GM10266 (cell line): ENCODE results near the gene OLFML2B.

Source experiments
- DNase-seq: peaks from one replicate; pipeline ENCODE4 v3.0.0; 2012; ENCODE audit errors: extremely low spot score
- CTCF ChIP-seq: IDR thresholded peaks from 2 replicates; pipeline ENCODE4 v1.5.1; 2012; ENCODE audit warnings: mild to moderate bottlenecking, low read depth; ENCODE audit not compliant: control insufficient read depth, insufficient read depth; ENCODE audit errors: missing control alignments

OLFML2B gene

GRCh38 chr1:161978011-161978790, 45.5 kb downstream of the OLFML2B start:
- no peak for TF ChIP-seq CTCF
- DNase-seq = no peak

GRCh38 chr1:161973924-161974845, 49.5 kb downstream of the OLFML2B start:
- DNase-seq = no peak
- TF ChIP-seq CTCF = no peak

GRCh38 chr1:161972828-161973227, 50.8 kb downstream of the OLFML2B start:
- TF ChIP-seq CTCF = no peak
- DNase-seq = no peak

GRCh38 chr1:161970633-161971032, 53.0 kb downstream of the OLFML2B start:
- DNase-seq = no peak
- no peak for TF ChIP-seq CTCF

GRCh38 chr1:161970036-161970435, 53.6 kb downstream of the OLFML2B start:
- no peak for TF ChIP-seq CTCF
- no peak for DNase-seq

GRCh38 chr1:161966067-161966466, 57.6 kb downstream of the OLFML2B start:
- DNase-seq = no peak
- TF ChIP-seq CTCF = no peak
